Measurements from ENCODE around the gene GLCE.

DNA sequence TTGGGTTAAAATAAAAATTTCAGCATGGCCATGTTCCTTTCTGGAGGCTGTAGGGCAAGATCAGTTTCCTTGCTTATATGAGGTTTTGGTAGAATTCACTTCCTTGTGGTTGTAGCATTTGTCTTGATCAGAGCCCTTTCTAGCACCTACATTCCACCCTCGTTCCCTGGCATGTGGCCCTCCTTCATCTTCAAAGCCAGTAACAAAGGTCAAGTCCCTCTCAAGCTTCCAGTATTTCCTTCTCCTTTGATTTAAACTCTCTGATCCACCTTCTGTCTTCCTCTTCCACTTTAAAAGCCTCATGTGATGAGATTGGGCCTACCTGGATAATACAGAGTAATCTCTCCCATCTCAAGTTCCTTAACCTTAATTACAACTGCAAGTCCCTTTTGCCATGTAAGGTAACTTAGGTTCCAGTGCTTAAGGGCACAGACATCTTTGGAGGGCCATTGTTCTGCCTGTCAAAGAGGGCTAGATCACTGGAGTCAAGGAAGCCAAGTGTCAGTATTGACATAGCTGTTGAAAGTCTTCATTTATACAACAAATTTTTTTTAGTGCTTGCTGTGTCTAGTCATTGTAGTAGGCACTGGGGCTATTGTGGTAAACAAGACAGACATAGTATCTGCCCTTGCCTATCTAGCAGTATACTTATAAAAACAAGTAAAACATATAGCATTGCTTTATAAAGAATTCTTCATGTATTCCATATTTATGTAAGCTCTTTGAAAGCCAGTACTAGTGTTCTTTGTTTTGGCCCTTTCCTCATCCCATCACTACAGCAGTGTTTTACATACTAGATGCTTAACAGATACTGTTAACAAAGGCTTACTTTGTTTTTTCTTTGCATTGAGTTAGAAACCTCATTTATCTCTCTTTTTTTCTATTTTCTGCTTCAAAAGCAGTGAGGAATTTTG is 40.7 kb downstream of the GLCE start:
- TF ChIP-seq, protein P1, sequence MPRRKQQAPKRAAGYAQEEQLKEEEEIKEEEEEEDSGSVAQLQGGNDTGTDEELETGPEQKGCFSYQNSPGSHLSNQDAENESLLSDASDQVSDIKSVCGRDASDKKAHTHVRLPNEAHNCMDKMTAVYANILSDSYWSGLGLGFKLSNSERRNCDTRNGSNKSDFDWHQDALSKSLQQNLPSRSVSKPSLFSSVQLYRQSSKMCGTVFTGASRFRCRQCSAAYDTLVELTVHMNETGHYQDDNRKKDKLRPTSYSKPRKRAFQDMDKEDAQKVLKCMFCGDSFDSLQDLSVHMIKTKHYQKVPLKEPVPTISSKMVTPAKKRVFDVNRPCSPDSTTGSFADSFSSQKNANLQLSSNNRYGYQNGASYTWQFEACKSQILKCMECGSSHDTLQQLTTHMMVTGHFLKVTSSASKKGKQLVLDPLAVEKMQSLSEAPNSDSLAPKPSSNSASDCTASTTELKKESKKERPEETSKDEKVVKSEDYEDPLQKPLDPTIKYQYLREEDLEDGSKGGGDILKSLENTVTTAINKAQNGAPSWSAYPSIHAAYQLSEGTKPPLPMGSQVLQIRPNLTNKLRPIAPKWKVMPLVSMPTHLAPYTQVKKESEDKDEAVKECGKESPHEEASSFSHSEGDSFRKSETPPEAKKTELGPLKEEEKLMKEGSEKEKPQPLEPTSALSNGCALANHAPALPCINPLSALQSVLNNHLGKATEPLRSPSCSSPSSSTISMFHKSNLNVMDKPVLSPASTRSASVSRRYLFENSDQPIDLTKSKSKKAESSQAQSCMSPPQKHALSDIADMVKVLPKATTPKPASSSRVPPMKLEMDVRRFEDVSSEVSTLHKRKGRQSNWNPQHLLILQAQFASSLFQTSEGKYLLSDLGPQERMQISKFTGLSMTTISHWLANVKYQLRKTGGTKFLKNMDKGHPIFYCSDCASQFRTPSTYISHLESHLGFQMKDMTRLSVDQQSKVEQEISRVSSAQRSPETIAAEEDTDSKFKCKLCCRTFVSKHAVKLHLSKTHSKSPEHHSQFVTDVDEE (CRISPR knock-in tag; IDR thresholded peaks at IDR 0.05), result no peak
- TF ChIP-seq TOX (CRISPR knock-in tag; IDR thresholded peaks at IDR 0.05; ENCODE audit: borderline replicate concordance) (no peak), PPARA (CRISPR knock-in tag; IDR thresholded peaks at IDR 0.05; ENCODE audit: borderline replicate concordance) (no peak), ZFP3 (CRISPR knock-in tag; IDR thresholded peaks at IDR 0.05) (no peak), ZFP30 (CRISPR knock-in tag; IDR thresholded peaks at IDR 0.05) (no peak), ZNF565 (CRISPR knock-in tag; conservative IDR thresholded peaks at IDR 0.05; ENCODE audit: low read depth) (no peak), CSDC2 (CRISPR knock-in tag; IDR thresholded peaks at IDR 0.05) (no peak), ESRRG (CRISPR knock-in tag; IDR thresholded peaks at IDR 0.05) (no peak), ARNTL (CRISPR knock-in tag; IDR thresholded peaks at IDR 0.05; ENCODE audit: borderline replicate concordance, low read depth) (no peak), TCF4 (CRISPR knock-in tag; IDR thresholded peaks at IDR 0.05; ENCODE audit: borderline replicate concordance) (no peak)
- TF ChIP-seq, protein P2, sequence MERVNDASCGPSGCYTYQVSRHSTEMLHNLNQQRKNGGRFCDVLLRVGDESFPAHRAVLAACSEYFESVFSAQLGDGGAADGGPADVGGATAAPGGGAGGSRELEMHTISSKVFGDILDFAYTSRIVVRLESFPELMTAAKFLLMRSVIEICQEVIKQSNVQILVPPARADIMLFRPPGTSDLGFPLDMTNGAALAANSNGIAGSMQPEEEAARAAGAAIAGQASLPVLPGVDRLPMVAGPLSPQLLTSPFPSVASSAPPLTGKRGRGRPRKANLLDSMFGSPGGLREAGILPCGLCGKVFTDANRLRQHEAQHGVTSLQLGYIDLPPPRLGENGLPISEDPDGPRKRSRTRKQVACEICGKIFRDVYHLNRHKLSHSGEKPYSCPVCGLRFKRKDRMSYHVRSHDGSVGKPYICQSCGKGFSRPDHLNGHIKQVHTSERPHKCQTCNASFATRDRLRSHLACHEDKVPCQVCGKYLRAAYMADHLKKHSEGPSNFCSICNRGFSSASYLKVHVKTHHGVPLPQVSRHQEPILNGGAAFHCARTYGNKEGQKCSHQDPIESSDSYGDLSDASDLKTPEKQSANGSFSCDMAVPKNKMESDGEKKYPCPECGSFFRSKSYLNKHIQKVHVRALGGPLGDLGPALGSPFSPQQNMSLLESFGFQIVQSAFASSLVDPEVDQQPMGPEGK (CRISPR knock-in tag; IDR thresholded peaks at IDR 0.05; ENCODE audit: borderline replicate concordance), result no peak

Measured in SK-N-SH treated with all-trans-retinoic acid at 6 μM for 48 hours (cell line).